OCI-M2 (cell line): ENCODE data around the gene POLR1A.

Source experiments
- DNase-seq: peaks from one replicate; lab custom pipeline; 2025; ENCODE audit not compliant: unreplicated experiment; lab: John Stamatoyannopoulos, UW

Gene POLR1A

GRCh38 chr2:86023366-86023712 is 82.3 kb downstream of the POLR1A start:
- no peak for DNase-seq

GRCh38 chr2:86022661-86023365 is 82.9 kb downstream of the POLR1A start:
- no peak for DNase-seq

- no peak for DNase-seq
These were observed 84.0 kb downstream of the POLR1A start for GRCh38 chr2:86021396-86022378.

- no peak for DNase-seq
These were observed 84.7 kb downstream of the POLR1A start for GRCh38 chr2:86020984-86021383.

- DNase-seq = no peak
These were observed 86.6 kb downstream of the POLR1A start for GRCh38 chr2:86019121-86019520.

GRCh38 chr2:86017901-86018896 is 87.5 kb downstream of the POLR1A start:
- DNase-seq = no peak

GRCh38 chr2:86016581-86016980 is 89.1 kb downstream of the POLR1A start:
- DNase-seq = no peak

GRCh38 chr2:86015699-86016098 is 90.0 kb downstream of the POLR1A start:
- DNase-seq = no peak

- DNase-seq = no peak
These were observed 90.7 kb downstream of the POLR1A start for GRCh38 chr2:86015006-86015405.

- no peak for DNase-seq
These were observed 91.2 kb downstream of the POLR1A start for GRCh38 chr2:86014493-86014892.

GRCh38 chr2:86012007-86012712 is 93.5 kb downstream of the POLR1A start:
- DNase-seq = no peak

GRCh38 chr2:86011449-86011941 is 94.2 kb downstream of the POLR1A start:
- DNase-seq = no peak

- no peak for DNase-seq
These were observed 95.6 kb downstream of the POLR1A start for GRCh38 chr2:86010083-86010482.

GRCh38 chr2:86006524-86006923 is 99.2 kb downstream of the POLR1A start:
- no peak for DNase-seq

- no peak for DNase-seq
These were observed 101.7 kb downstream of the POLR1A start for GRCh38 chr2:86003967-86004366.

- DNase-seq = no peak
These were observed 102.6 kb downstream of the POLR1A start for GRCh38 chr2:86003104-86003503.

- DNase-seq = no peak
These were observed 103.3 kb downstream of the POLR1A start for GRCh38 chr2:86002375-86002774.

- DNase-seq = no peak
These were observed 104.4 kb downstream of the POLR1A start for GRCh38 chr2:86001326-86001725.

- no peak for DNase-seq
These were observed 104.8 kb downstream of the POLR1A start for GRCh38 chr2:86000938-86001312.
